Stimulated activated CD4-positive, alpha-beta T cell treated with anti-CD3 and anti-CD28 coated beads, Interleukin-15, amount 100 ng/mL, for 48 hours (primary cell): ENCODE measurements around the gene SLC12A4.
"Not testable (repeated sequence)": the region's sequence is repeated elsewhere in the genome, so short reads cannot be mapped to it uniquely, and the experiment has no call there.

ENCODE experiments used
- DNase-seq, 2 donors: peaks; one replicate each; pipeline ENCODE4 v3.0.0-alpha.2; 2020; ENCODE audit warnings: low read depth in 2 of 2

The SLC12A4 gene

DNA sequence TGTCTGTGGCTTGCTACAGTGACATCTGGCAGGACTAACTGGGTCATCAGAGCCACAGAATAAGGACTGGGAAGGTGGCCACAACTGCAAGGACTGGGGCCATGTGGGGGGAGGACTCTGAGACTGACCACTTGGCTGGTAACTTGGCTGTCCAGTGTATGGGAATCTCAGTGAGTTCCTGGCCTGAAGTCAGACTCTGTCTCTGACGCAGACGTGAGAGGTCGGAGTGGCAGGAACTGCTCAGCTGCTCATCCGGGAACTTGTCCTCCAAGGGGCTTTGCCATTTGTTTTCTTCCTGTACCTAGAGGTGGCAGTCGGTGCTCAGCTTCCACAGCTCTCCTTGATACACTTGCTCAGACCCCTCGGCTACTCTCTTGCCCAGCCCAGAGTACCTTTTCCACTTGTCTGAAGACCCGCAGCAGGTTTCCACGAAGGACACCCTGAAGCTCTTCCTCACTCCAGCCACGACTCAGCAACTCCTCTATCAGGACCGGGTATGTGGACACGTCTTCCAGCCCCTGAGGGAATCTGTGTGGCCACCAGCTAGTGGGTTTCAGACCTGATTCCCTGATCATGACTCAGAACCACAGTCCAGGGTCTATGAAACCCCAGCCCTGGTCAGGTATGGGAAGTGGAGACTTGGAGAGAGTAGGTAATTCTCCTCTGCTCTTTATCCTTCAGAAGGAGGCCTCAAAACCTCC lies 19.2 kb upstream of the SLC12A4 start:
- no peak for DNase-seq

DNA sequence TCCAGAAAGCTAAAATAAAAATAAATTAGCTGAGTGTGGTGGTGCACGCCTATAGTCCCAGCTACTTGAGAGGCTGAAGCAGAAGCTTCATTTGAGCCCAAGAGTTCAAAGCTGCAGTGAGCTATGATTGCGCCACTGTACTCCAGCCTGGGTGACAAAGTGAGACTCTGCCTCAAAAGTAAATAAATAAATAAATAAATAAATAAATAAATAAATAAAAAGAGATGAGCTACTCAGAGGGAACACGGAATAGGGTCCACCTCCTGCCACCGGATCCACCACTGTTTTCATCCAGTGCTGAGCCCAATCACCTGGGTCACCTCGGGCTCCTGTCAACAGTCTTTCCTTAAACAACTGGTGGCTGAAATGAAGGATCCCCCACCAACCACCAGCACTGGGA lies 18.5 kb upstream of the SLC12A4 start:
- no peak for DNase-seq

GRCh38 chr16:67982011-67982696 lies 13.7 kb upstream of the SLC12A4 start:
- no peak for DNase-seq

DNA sequence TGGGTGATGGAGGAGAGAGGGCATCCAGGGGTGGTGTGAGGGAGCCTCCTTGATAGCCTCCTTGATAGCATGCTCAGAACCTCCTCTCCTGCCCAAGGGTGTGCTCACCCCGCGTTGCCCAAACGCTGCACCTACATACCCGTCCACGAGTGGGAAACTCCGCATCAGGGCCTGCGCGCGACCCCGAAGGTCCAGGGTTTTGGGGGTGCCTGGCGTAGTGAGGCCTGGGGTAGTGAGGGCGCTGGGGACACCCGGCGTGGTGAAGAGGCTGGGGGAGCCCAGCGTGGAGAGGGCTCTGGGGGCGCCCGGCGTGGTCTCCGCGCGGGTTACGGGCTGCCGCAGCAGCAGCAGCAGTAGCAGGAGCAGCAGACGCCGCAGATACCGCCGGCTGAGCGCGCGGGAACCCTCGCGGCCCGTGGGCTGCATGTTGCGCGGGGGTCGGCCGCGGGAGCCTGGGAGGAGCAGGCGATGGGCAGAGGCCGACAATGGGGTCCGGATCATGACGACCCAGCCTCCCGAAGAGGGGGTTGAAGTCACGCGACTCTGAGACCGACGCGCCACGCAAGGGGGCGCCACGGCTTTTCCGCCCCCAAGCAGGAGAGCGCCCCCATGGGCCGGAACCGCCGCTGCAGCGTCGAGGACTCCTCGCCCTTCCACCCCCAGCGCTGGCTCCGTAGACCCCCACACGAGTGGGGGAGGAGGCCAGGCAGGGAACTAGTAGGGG lies 11.7 kb upstream of the SLC12A4 start, which contains the start of gene DPEP3:
Gene DPEP3 (minus strand): TSS at position 545 of the 724 bp plus-strand sequence. CDS start 119 bp downstream, at position 426.
- no peak for DNase-seq

DNA sequence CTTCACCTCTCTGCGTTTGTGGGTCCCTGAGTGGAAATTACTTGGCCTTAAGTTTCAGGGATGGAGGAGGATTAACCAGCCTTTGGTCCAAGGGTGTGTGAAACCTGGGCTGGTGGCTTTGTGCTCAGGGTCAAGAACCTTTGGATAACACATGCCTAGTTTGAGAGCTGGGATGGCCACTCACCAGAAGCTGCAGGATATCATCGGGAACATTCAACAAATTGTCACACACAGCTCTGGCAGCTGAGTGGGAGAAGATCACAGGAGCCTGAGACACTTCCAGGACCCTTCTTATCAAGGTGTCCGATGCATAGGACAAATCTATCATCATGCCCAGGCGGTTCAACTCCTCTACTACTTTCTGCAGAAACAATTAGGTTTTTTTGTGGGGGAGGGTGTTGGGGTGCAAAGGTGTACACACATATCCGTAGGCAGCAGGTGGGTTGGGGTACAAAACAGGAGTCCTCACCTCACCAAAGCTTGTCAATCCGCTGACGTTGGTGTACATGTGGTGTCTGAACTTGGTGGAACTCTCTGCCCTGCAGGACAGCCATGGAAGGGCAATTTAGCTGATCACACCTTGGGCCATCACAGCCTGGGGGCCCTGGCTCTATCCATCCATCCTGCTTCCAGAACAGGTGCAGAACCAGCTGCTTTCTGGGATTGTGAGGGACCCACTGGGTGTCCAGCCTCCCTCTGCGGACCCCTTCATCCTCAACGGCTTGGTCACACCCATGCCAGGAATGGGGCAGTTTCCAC lies 9.2 kb upstream of the SLC12A4 start:
- no peak for DNase-seq

GRCh38 chr16:67977005-67977404 lies 8.6 kb upstream of the SLC12A4 start:
- DNase-seq, result no peak

- DNase-seq, result no peak
Observed at GRCh38 chr16:67976205-67976604, 7.8 kb upstream of the SLC12A4 start.

DNA sequence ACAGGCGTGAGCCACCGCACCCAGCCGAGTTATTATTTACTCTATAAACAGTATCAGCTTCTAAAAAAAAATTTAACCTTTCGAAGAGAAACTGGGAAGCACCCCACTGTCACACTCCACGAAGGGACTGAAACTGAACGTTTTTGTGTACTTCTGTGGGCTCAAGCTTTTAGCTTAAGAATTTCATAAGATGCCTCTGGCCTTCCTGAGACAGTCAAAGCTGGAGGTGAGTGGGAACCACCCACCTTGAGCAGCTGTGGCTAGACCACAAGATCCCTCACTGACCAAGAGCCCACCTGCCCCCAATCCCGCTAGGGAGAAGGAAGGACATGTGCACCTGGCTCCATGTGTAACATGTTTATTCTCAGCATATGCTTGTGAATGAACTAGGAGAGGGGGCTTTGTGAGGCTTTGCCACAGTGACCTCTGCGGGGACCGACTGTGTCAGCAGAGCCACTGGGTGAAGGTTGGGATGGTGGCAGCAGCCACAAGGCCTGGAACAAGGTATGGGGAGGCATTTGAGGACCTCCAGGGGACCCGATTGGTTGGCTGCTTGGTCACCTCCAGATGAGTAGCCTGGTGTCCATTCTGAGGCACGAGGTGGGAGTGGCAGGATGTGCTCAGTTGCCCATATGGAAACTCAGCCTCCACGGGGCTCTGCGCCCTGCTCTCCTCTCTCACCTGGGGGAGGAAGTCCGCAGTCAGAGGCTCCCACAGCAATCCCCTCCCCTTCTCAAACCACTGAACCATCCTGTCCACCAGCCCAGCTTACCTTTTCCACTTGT lies 7.1 kb upstream of the SLC12A4 start:
- no peak for DNase-seq

DNA sequence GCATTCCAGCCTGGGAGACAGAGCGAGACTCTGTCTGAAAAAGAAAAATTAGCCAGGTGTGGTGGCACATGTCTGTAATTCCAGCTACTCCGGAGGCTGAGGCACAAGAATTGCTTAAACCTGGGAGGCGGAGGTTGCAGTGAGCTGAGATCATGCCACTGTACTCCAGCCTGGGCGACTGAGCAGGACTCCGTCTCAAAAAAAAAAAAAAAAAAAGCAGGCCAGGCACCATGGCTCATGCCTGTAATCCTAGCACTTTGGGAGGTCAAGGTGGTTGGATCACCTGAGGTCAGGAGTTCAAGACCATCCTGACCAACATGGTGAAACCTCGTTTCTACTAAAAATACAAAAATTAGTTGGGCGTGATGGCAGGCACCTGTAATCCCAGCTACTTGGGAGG lies 3.8 kb upstream of the SLC12A4 start:
- DNase-seq, result not testable (repeated sequence)

DNA sequence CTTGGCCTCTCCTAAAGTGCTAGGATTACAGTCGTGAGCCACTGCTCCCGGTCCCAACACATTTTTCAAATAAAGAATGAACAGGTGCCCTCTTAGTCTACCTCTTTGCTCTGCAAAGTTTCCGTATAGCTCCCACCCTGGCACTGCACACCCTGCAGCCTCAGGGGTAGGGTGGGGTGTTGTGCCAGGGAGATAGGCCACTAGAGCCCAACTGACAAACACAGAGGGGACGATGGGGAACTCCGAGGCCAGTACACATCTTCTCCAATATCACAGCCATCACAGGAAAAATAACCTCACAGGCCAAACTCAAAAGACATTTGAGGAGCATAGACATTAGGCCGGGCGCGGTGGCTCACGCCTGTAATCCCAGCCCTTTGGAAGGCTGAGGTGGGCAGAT lies 2.7 kb upstream of the SLC12A4 start:
- DNase-seq, result no peak

- no peak for DNase-seq
Observed at GRCh38 chr16:67969254-67970039, 1.0 kb upstream of the SLC12A4 start.

- DNase-seq, result no peak
Observed at GRCh38 chr16:67967958-67968399, 458 bp downstream of the SLC12A4 start.

DNA sequence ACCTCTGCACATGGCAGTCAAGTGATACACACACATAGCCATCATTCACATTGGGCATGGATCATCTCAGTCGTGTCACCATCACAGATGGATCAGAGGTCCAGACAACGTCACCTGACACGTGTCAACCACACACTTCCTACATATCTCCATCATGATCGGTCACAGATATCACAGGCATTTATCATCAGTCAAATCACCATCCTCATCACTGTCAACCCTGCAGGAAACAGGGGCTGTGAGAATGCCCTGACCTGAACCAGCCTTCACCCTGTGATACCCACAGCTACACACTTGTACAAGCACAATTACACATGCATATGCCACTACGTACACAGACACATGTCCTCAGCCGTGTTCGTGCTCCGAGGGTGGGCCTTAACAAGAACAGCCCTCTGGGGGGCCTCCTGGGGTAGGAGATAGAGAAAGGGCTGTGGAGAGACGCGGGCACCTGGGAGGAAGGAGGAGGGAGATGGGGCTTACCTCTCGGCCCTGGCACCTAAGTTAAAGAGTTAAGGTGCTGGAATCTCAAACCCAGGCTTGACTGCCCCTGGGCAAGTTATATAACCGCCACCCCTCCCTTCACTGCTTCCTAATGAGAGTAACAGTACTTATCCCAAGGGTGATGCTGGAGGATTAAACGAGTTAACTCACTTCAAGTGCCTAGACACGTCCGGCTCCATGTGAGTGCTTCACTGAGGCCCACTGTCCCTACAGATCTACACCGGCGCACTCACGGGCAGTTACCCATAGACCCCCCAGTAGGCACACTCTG lies 1.1 kb downstream of the SLC12A4 start:
- peak in 1 of 2 donors; percentile 13 for DNase-seq

DNA sequence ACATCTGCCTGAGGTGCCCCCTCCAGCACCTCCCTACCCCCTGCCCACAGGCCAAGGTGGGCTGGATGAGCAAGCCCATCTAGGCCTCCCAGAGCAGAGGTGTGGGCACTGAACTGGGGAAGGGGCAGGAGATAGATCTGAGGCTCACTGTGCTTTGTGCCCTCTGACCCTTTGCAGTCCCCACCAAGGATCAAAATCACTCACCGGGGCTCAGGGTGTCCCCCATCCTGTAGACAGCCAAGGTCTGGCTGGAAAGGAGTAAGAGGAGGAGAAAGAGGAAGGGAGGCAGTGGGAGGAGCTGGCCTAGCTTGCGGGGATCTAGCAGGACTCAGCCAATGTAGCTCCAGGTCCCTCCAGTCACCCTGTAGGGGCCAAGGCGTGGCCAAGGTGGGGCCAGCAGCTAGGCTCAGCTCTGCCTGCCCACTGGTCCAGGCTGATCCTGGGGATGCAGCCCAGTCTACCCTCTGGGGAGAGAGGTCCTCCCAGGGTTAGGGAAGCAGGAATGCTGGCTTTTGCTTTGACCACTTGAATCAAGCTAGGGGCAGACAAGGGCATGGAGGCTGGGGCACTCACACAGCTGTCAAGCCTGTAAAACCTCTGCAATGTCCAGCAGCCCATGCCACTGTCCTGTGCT lies 1.8 kb downstream of the SLC12A4 start:
- DNase-seq, result no peak

DNA sequence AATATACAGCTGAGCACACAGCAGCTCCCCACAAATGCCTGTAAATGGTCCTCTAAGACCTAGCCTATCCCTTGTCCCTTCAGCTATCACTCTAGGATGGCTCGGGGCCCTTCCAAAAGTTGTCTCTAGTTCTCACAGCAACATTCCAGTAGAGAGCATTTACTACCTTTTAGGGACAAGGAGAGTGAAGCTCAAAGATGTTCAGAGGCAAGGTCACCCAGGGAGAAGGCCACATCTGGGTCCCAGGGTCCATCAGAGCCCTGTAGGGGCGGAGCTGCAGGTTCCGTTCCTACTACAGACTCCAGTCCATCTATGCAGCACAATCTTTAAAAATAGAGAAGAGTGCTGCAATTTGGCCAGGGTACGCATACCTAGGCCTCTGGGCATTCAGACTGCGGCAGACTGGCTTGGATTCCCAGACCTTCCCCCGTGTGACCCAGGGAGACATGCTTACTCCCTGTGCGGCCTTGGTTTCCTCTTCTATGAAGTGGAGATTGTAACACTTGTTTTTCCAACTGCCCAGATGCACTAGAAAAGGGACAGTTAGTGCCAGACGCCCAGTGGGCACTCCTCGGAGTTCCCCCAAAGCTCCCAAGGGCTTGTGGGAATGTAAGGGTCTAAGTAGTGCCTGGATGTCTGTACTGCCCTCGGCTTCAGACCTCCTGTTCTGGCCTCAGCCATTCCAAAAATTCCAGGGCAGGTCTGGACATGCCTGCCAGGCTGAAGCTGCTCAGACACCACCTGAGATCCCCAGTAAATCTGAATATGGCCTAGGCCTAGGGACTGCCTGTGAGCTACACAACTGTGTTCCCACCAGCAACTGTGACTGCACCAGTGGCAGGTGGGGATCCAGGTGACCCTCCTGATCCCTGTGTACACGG lies 2.5 kb downstream of the SLC12A4 start:
- no peak for DNase-seq

- no peak for DNase-seq
Observed at GRCh38 chr16:67964477-67965131, 3.8 kb downstream of the SLC12A4 start.

- DNase-seq, result no peak
Observed at GRCh38 chr16:67963662-67964321, 4.6 kb downstream of the SLC12A4 start.
